Left ventricle myocardium inferior (tissue), 1 donor: ENCODE measurements around the gene SEMG1. TPM values are rescaled to one million over a fixed set of nuclear protein-coding genes. Genes with fewer than 3 reads are reported as not detected.

Experiments
- DNase-seq: peaks from one replicate; pipeline ENCODE4 v3.0.0-alpha.2; 2020
- H3K27ac ChIP-seq: fragments of 200-600 bp; replicated peaks from 2 replicates; pipeline ENCODE4 v1.8.0; 2021
- H3K27me3 ChIP-seq: fragments of 200-600 bp; 2 replicates; pipeline ENCODE4 v1.8.0; 2021; ENCODE audit warnings: low read depth
- H3K36me3 ChIP-seq: fragments of 200-600 bp; 2 replicates; pipeline ENCODE4 v1.8.0; 2021
- H3K4me1 ChIP-seq: fragments of 200-600 bp; 2 replicates; pipeline ENCODE4 v1.8.0; 2021
- H3K4me3 ChIP-seq: fragments of 200-600 bp; 2 replicates; pipeline ENCODE4 v1.8.0; 2021; ENCODE audit warnings: mild to moderate bottlenecking, moderate library complexity
- H3K9me3 ChIP-seq: fragments of 200-600 bp; replicated peaks from 2 replicates; pipeline ENCODE4 v1.8.0; 2021
- CTCF ChIP-seq: fragments of 200-600 bp; IDR thresholded peaks from 2 replicates; pipeline ENCODE4 v1.8.0; 2021; ENCODE audit warnings: antibody characterized with exemption, mild to moderate bottlenecking, borderline replicate concordance
- intact Hi-C: fragments of 100-400 bp; cut with micrococcal nuclease; formaldehyde crosslinking; loops from one replicate; pipeline ENCODE4 v1.11.0; 2022
- total RNA-seq: library from RNA; stranded (reverse); fragmentation: NEBNext Ultra II Directional; extraction: Animal tissue kit (Norgen Biotek cat#: 25700); gene quantifications from one replicate; pipeline ENCODE4 v1.2.1, GENCODE V29; 2021
- donor health status: DM: no; HTN: yes; CAD: no; lungs with severe emphysema.

The SEMG1 gene
- total RNA-seq, 1 donor from 2014 or later: not detected

GRCh38 chr20:45253261-45253660 is 46.4 kb downstream of the SEMG1 start:
- no peak for TF ChIP-seq CTCF

GRCh38 chr20:45254383-45255262 is 47.8 kb downstream of the SEMG1 start, which contains the start of gene SLPI:
Gene SLPI, minus strand, starts transcription at chr20:45254564. Its CDS starts 21 bp downstream, at chr20:45254543.
- H3K27ac ChIP-seq: no peak within 1 kb of the TSS
- H3K4me3 ChIP-seq: no peak within 1 kb of the TSS
- TF ChIP-seq CTCF: no peak
- no peaks in the 10 kb centered on the region for H3K36me3 ChIP-seq
- intact Hi-C loops: no loop called here
- H3K4me1 ChIP-seq: no peaks in the 10 kb centered on the region
- H3K9me3 ChIP-seq: no peaks in the 10 kb centered on the region
- no peak for DNase-seq
- H3K27me3 ChIP-seq: peaks cover 56% of the 10 kb centered on the region

More at GRCh38 chr20:45253261-45253660, 46.4 kb downstream of the SEMG1 start:
- DNase-seq: no peak
- intact Hi-C loops: no loop called here
- Histone ChIP-seq H3K4me1 (no peaks in the 10 kb centered on the region), H3K4me3 (no peak overlapping the region), H3K9me3 (no peaks in the 10 kb centered on the region), H3K27ac (no peak overlapping the region), H3K36me3 (no peaks in the 10 kb centered on the region), H3K27me3 (peaks cover 56% of the 10 kb centered on the region)

- intact Hi-C loops: no loop called here
- DNase-seq: no peak
- Histone ChIP-seq H3K4me1 (no peaks in the 10 kb centered on the region), H3K36me3 (no peaks in the 10 kb centered on the region), H3K27ac (no peak overlapping the region), H3K27me3 (peaks cover 55% of the 10 kb centered on the region), H3K9me3 (no peaks in the 10 kb centered on the region), H3K4me3 (no peak overlapping the region)
- TF ChIP-seq CTCF: no peak
Observed at GRCh38 chr20:45257161-45257560, 50.3 kb downstream of the SEMG1 start.

GRCh38 chr20:45257711-45258110 is 50.9 kb downstream of the SEMG1 start:
- H3K36me3 ChIP-seq: no peaks in the 10 kb centered on the region
- H3K9me3 ChIP-seq: no peaks in the 10 kb centered on the region
- TF ChIP-seq CTCF: no peak
- H3K27ac ChIP-seq: no peak overlapping the region
- H3K27me3 ChIP-seq: peaks cover 54% of the 10 kb centered on the region
- intact Hi-C loops: no loop called here
- H3K4me3 ChIP-seq: no peak overlapping the region
- no peaks in the 10 kb centered on the region for H3K4me1 ChIP-seq
- DNase-seq: no peak

GRCh38 chr20:45258259-45258658 is 51.4 kb downstream of the SEMG1 start:
- Histone ChIP-seq H3K9me3 (no peaks in the 10 kb centered on the region), H3K4me3 (no peak overlapping the region), H3K27ac (no peak overlapping the region), H3K27me3 (peaks cover 54% of the 10 kb centered on the region), H3K4me1 (no peaks in the 10 kb centered on the region), H3K36me3 (no peaks in the 10 kb centered on the region)
- TF ChIP-seq CTCF: no peak
- intact Hi-C loops: no loop called here
- DNase-seq: no peak
